Endothelial cell of umbilical vein (primary cell): Measurements from ENCODE around the gene CCL21. TPM values are rescaled to one million over a fixed set of nuclear protein-coding genes. Genes with fewer than 3 reads are reported as not detected.

Experiments used
- BruUV-seq: library from RNA; stranded (reverse); fragments of 400-500 nt; replicated peaks from 2 replicates; lab custom pipeline; 2021; lab: Mats Ljungman, UMichigan
- CTCF ChIA-PET: fragments of 300-600, 350-600 bp; sonication (Branson Sonifier 250); formaldehyde crosslinking; loops from one replicate; lab custom pipeline; 2021; ENCODE audit warnings: antibody characterized with exemption, inconsistent platforms; lab: Charles Lee
- POLR2A ChIA-PET: fragments of 300-600, 350-600 bp; sonication (Branson Sonifier 250); formaldehyde crosslinking; loops from one replicate; lab custom pipeline; 2021; ENCODE audit warnings: antibody characterized with exemption, inconsistent platforms; lab: Charles Lee
- DNase-seq: peaks from one replicate; pipeline ENCODE4 v3.0.0-alpha.2; 2011; ENCODE audit warnings: low read depth, low spot score
- FAIRE-seq: peaks from 2 replicates; lab custom pipeline; 2011; peaks lifted over from hg19 to GRCh38; lab: Jason Lieb, UNC
- H2AFZ ChIP-seq: 2 replicates; pipeline ENCODE4 v1.6.0; 2012; ENCODE audit warnings: low read depth, low read length, control low read depth, inconsistent platforms
- H3K27ac ChIP-seq: 2 replicates; pipeline ENCODE4 v1.5.1; 2011; ENCODE audit warnings: low read depth, mild to moderate bottlenecking, control low read depth, low read length, moderate library complexity; ENCODE audit not compliant: insufficient read depth
- H3K27me3 ChIP-seq, 2 experiments: 2 replicates each; pipeline versions ENCODE4 v1.6.0 to v1.6.1; 2011; ENCODE audit warnings: low read length in 2 of 2, mixed read lengths in 1 of 2; ENCODE audit not compliant: control insufficient read depth in 2 of 2, insufficient read depth in 2 of 2
- H3K36me3 ChIP-seq, 2 experiments: 2 replicates in 1 of 2; 3 replicates in 1 of 2; pipeline ENCODE4 v1.5.1; 2011; ENCODE audit warnings: low read length in 2 of 2, mild to moderate bottlenecking in 1 of 2, moderate library complexity in 1 of 2; ENCODE audit not compliant: control insufficient read depth in 2 of 2, insufficient read depth in 2 of 2; ENCODE audit errors: extremely low read depth in 1 of 2
- H3K4me1 ChIP-seq: 3 replicates; pipeline ENCODE4 v1.5.1; 2011; ENCODE audit warnings: mild to moderate bottlenecking, low read length; ENCODE audit not compliant: control insufficient read depth, insufficient read depth; ENCODE audit errors: extremely low read depth
- H3K4me2 ChIP-seq: 2 replicates; pipeline ENCODE4 v1.6.1; 2011; ENCODE audit warnings: low read length, control low read depth, mixed read lengths; ENCODE audit not compliant: insufficient read depth
- H3K4me3 ChIP-seq, 3 experiments: fragments of 200-600 bp in 1 of 3; sonication (generic), shearing (Covaris generic) in 1 of 3; replicated peaks in 1 of 3; 2 replicates each; pipeline ENCODE4 v1.5.1; 2011 to 2016; ENCODE audit warnings: control low read depth in 3 of 3, low read length in 3 of 3, mild to moderate bottlenecking in 2 of 3, inconsistent platforms in 1 of 3, low read depth in 1 of 3, moderate library complexity in 1 of 3; ENCODE audit not compliant: insufficient read depth in 1 of 3
- H3K79me2 ChIP-seq: 2 replicates; pipeline ENCODE4 v1.6.0; 2012; ENCODE audit warnings: low read length, inconsistent platforms; ENCODE audit not compliant: control insufficient read depth, insufficient read depth
- H3K9ac ChIP-seq: replicated peaks from 2 replicates; pipeline ENCODE3; 2011; ENCODE audit warnings: low read length, control low read depth; ENCODE audit not compliant: insufficient read depth; ENCODE audit errors: extremely low read depth
- H3K9me1 ChIP-seq: replicated peaks from 3 replicates; pipeline ENCODE4 v1.6.0; 2011; ENCODE audit warnings: mild to moderate bottlenecking, low read length; ENCODE audit not compliant: control insufficient read depth, insufficient read depth; ENCODE audit errors: extremely low read depth
- H3K9me3 ChIP-seq: replicated peaks from 2 replicates; pipeline ENCODE4 v1.5.1; 2012; ENCODE audit warnings: low read length, inconsistent platforms; ENCODE audit not compliant: control insufficient read depth, insufficient read depth
- H4K20me1 ChIP-seq: replicated peaks from 2 replicates; pipeline ENCODE3; 2011; ENCODE audit warnings: mild to moderate bottlenecking, low read length; ENCODE audit not compliant: control insufficient read depth, insufficient read depth; ENCODE audit errors: extremely low read depth
- CTCF ChIP-seq, 2 donors: IDR thresholded peaks; 1 replicate in 1 of 2; 2 replicates in 1 of 2; pipeline ENCODE4 v1.5.1; 2011; ENCODE audit warnings: low read length in 2 of 2, mild to moderate bottlenecking in 2 of 2, moderate library complexity in 2 of 2, control low read depth in 1 of 2, inconsistent platforms in 1 of 2, low read depth in 1 of 2; ENCODE audit not compliant: insufficient read depth in 1 of 2; ENCODE audit errors: extremely low read depth in 1 of 2
- EZH2 ChIP-seq: IDR thresholded peaks from 2 replicates; pipeline ENCODE4 v1.6.1; 2012; ENCODE audit warnings: borderline replicate concordance, low read depth, mild to moderate bottlenecking, moderate library complexity, low read length, inconsistent platforms; ENCODE audit not compliant: severe bottlenecking
- JUN ChIP-seq: IDR thresholded peaks from 2 replicates; pipeline ENCODE4 v1.6.1; 2011; ENCODE audit warnings: borderline replicate concordance, low read depth; ENCODE audit not compliant: insufficient read length, insufficient read depth
- MAX ChIP-seq: IDR thresholded peaks from 2 replicates; pipeline ENCODE4 v1.6.1; 2011; ENCODE audit not compliant: insufficient read depth, insufficient read length
- MYC ChIP-seq: IDR thresholded peaks from one replicate; pipeline ENCODE4 v1.6.1; 2011; ENCODE audit warnings: mild to moderate bottlenecking, low read depth, low read length
- POLR2AphosphoS5 ChIP-seq: IDR thresholded peaks from 2 replicates; pipeline ENCODE4 v1.6.1; 2012; ENCODE audit warnings: low read depth, mild to moderate bottlenecking, control low read depth, low read length, moderate library complexity; ENCODE audit not compliant: insufficient read depth
- dilution Hi-C: fragments of 300-500 bp; cut with MboI; formaldehyde crosslinking; loops from one replicate; pipeline ENCODE4 v1.15.0; 2019; ENCODE audit warnings: low sequenced_read_pairs; ENCODE audit not compliant: extremely low pct_ligation_motif_present
- intact Hi-C: fragments of 100-400 bp; cut with micrococcal nuclease; formaldehyde crosslinking; loops from one replicate; pipeline ENCODE4 v1.10.0; 2022
- polyA plus RNA-seq, 4 experiments: library from polyadenylated mRNA; depleted of rRNA in 3 of 4; stranded (reverse) in 3 of 4; unstranded in 1 of 4; fragments of >200 nt; gene quantifications; 2 replicates each; pipeline versions ENCODE4 v1.2.1 to v1.2.3, GENCODE V29; 2011 to 2012; ENCODE audit warnings: missing spikeins in 1 of 4
- total RNA-seq: library from RNA; stranded (reverse); gene quantifications from 2 replicates; pipeline ENCODE4 v1.2.3, GENCODE V29; 2021

CCL21 gene
- total and polyA plus RNA-seq, 2 donors (not counting 3 experiments of a cell fraction or from before 2014, with no cell fraction given), result 0.17 TPM; not detected in 1

GRCh38 chr9:34665067-34665380, 44.9 kb downstream of the CCL21 start:
- FAIRE-seq (no peak), DNase-seq (no peak)
- Histone ChIP-seq H3K9me1 (no peaks in the 10 kb centered on the region), H2AFZ (peak overlapping the region; percentile 94), H3K27ac (no peak overlapping the region), H3K36me3 (no peaks in the 10 kb centered on the region), H3K27me3 (no peaks in the 10 kb centered on the region), H3K9ac (no peak overlapping the region), H3K4me1 (peaks cover 5% of the 10 kb centered on the region), H3K79me2 (no peaks in the 10 kb centered on the region), H3K4me2 (peak overlapping the region; percentile 63), H3K4me3 (peak overlapping the region; percentile 17 to 49 (median 24)), H4K20me1 (no peaks in the 10 kb centered on the region), H3K9me3 (no peaks in the 10 kb centered on the region)
- intact Hi-C loops, result loop anchor here (1.0 to 2.0 kb wide), 4 partner anchors 10 to 52 kb away; partner anchors contain the start of genes IL11RA, RPP25L and SIGMAR1
- ChIA-PET CTCF (interaction anchor here (0.7 to 2.3 kb wide), 13 partner anchors 9 to 235 kb away, joined by 3 to 15 read pairs (median 6); partner anchors contain the start of genes GALT, IL11RA, RPP25L and SIGMAR1), POLR2A (interaction anchor here (0.6 to 1.2 kb wide), 2 partner anchors 18 to 27 kb away, joined by 3 to 7 read pairs; partner anchors contain the start of genes GALT and SIGMAR1)
- dilution Hi-C loops, result no loop called here
- TF ChIP-seq POLR2AphosphoS5 (peak; percentile 25), JUN (no peak)
- no TSS peak for BruUV-seq

- ChIA-PET POLR2A (interaction anchor here (1.2 kb wide), 1 partner anchor 17 kb away, joined by 7 read pairs; the partner anchor contains the start of gene GALT), CTCF (interaction anchor here (1.0 to 2.3 kb wide), 14 partner anchors 8 to 235 kb away, joined by 3 to 15 read pairs (median 6); partner anchors contain the start of genes GALT, IL11RA, RPP25L and SIGMAR1)
- H2AFZ ChIP-seq, result peak overlapping the region; percentile 94
- no TSS peak for BruUV-seq
- H3K4me3 ChIP-seq, result peak overlapping the region; percentile 17 to 49 (median 24)
- dilution Hi-C loops (no loop called here), intact Hi-C loops (loop anchor here (1.0 to 2.0 kb wide), 4 partner anchors 11 to 52 kb away; partner anchors contain the start of genes IL11RA, RPP25L and SIGMAR1)
- peak overlapping the region; percentile 63 for H3K4me2 ChIP-seq
- peaks cover 5% of the 10 kb centered on the region for H3K4me1 ChIP-seq
- no peaks in the 10 kb centered on the region for H3K9me1 ChIP-seq
- no peaks in the 10 kb centered on the region for H3K27me3 ChIP-seq
- H3K27ac ChIP-seq, result no peak overlapping the region
- H3K36me3 ChIP-seq, result no peaks in the 10 kb centered on the region
- H3K79me2 ChIP-seq, result no peaks in the 10 kb centered on the region
- peak; percentile 80 for DNase-seq
- no peaks in the 10 kb centered on the region for H4K20me1 ChIP-seq
- FAIRE-seq, result peak; percentile 93
- H3K9me3 ChIP-seq, result no peaks in the 10 kb centered on the region
- no peak overlapping the region for H3K9ac ChIP-seq
- TF ChIP-seq POLR2AphosphoS5 (no peak), EZH2 (no peak), MAX (no peak), CTCF (IDR thresholded peaks at IDR 0.05; ENCODE audit: extremely low read depth in 1 of 2, insufficient read depth in 1 of 2, low read depth in 1 of 2, low read length in 2 of 2) (peak; percentile 90 to 95), JUN (no peak), MYC (no peak)
Observed at GRCh38 chr9:34664281-34665066, 45.5 kb downstream of the CCL21 start.
